Measurements from ENCODE around the gene HLA-DPA1.

HLA-DPA1 gene

DNA sequence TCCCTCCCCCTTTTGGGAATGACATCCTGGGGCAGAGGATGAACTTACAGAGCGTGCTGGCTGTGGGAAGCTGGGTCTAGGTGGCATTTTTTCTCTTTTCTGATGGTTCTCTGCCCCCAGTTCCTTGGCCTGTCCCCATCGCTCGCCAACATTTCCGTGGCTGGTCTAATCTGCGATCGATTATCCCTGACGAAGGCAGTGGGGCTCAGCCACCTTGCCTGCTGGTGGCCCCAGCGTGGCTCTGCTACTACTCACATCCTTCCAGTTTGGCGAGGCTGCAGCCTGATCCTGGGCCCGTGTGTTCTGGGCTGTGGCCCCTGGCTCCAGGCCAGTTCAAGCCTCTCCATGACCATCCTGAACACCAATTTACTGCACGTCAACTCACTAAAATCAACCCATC is 57.7 kb downstream of the HLA-DPA1 start:
- intact Hi-C loops (cut with DNase I; ENCODE audit: low total_unique reads), result loop anchor here (5.0 to 10.0 kb wide), 2 partner anchors 77 to 109 kb away; no protein-coding TSS in a partner anchor
- Histone ChIP-seq H3K4me3 (no peak overlapping the region), H3K27me3 (peaks cover 0 to 21% of the 10 kb centered on the region in 2 donors), H3K36me3 (no peaks in the 10 kb centered on the region), H3K4me1 (peaks cover 0 to 20% (median 5%) of the 10 kb centered on the region in 4 donors), H3K9me3 (no peaks in the 10 kb centered on the region), H3K27ac (no peak overlapping the region)
- no peak for DNase-seq
- TF ChIP-seq CTCF (IDR thresholded peaks at IDR 0.05), result no peak

- peaks cover 0 to 29% of the 10 kb centered on the region in 2 donors for H3K27me3 ChIP-seq
- H3K27ac ChIP-seq, result no peak overlapping the region
- no peak for DNase-seq
- TF ChIP-seq CTCF (IDR thresholded peaks at IDR 0.05), result peak; percentile 78 to 81
- no peaks in the 10 kb centered on the region for H3K9me3 ChIP-seq
- intact Hi-C loops (cut with DNase I; ENCODE audit: low total_unique reads), result loop anchor here (5.0 to 10.0 kb wide), 3 partner anchors 77 to 232 kb away; no protein-coding TSS in a partner anchor
- no peaks in the 10 kb centered on the region for H3K36me3 ChIP-seq
- peaks cover 0 to 20% (median 5%) of the 10 kb centered on the region in 4 donors for H3K4me1 ChIP-seq
- no peak overlapping the region for H3K4me3 ChIP-seq
Measured at GRCh38 chr6:33014841-33015634, 58.4 kb downstream of the HLA-DPA1 start.

Measured in tibial artery (tissue), 4 donors.